Posterior cingulate gyrus (tissue), 11 donors: ENCODE measurements around the gene ZC2HC1B.

Experiments used
- DNase-seq, 10 donors: peaks; one replicate each; pipeline versions ENCODE4 v3.0.0 to v3.0.0-alpha.2; 2020 to 2021; ENCODE audit warnings: mixed read lengths in 3 of 10
- intact Hi-C: fragments of 100-400 bp; cut with DNase I; formaldehyde crosslinking; loops from one replicate; pipeline ENCODE4 v1.15.1; 2023

The ZC2HC1B gene

GRCh38 chr6:143958839-143959399, 94.6 kb downstream of the ZC2HC1B start:
- intact Hi-C loops: no loop called here
- peak in 1 of 10 donors; percentile 67 for DNase-seq

GRCh38 chr6:143959927-143960326, 95.7 kb downstream of the ZC2HC1B start:
- intact Hi-C loops: no loop called here
- no peak for DNase-seq

- intact Hi-C loops: no loop called here
Observed at GRCh38 chr6:143961066-143961465, 96.8 kb downstream of the ZC2HC1B start.

DNA sequence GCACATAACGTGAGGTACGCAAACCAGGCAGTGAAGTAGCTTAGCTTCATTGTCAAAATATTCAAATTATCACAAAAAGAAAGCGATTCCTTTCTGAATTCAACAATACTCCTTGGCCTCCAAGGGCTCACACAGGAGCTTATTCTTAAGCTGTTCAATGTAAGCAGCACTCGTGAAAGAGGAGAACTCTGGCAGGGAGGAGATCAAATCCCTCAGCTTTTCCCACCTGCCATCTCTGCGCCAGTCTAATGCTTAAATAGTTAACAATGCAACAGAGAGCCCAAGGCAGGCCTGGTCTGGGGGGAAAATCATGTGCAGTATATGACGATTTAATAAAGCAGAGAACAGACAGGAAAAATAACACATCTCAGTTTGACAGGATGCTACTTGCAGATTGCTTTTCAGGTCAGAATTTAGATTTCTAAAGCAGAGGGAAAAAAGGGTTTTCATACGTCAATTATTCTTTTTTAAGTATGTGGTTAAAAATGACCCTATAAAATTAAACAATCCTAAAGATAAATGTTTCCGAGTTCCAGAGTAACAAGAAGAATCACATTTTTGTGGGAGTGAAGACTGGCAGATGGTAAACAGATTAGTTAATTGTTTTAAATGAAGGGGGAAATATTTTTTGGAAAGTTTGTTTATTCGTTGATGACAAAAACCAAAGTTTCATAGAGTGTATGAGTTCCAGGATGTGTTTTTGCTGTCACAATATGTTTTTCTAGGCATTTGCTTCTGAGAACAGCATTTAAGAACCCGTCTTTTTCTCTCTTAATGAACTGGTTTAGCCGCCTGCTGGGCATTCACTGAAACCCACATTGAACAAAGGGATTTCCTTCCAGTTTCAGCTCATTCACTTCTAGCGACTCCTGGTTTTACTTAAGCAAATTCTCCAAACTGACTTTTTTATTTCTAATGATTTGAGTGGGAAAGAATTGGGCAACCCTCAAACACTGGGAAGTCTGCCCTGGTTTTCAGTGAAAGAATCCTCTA, 97.9 kb downstream of the ZC2HC1B start:
- intact Hi-C loops: no loop called here
- DNase-seq: no peak

More at GRCh38 chr6:143961066-143961465, 96.8 kb downstream of the ZC2HC1B start:
- no peak for DNase-seq

- DNase-seq: no peak
- intact Hi-C loops: no loop called here
Observed at GRCh38 chr6:143963158-143963919, 99.1 kb downstream of the ZC2HC1B start.

DNA sequence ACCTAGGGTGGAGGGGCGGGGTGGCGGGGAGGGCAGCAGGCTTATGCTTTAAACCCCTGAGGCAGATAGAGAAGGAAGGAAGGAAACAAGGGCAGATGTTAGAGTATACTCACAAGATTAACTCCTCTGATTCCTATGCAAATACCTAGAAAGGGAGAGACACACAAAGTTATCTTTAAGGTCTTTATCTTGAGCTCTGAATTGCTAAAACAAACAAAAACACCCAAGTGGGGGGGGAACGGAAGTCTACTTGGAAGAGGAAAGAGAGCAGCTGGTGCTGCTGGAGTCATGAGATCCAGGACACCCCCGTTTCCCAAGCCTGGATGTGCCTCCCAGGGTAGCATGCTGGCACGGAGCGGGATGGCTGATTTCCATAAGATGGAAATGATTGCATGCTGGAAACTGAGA, 100.4 kb downstream of the ZC2HC1B start:
- intact Hi-C loops: no loop called here
- DNase-seq: no peak

DNA sequence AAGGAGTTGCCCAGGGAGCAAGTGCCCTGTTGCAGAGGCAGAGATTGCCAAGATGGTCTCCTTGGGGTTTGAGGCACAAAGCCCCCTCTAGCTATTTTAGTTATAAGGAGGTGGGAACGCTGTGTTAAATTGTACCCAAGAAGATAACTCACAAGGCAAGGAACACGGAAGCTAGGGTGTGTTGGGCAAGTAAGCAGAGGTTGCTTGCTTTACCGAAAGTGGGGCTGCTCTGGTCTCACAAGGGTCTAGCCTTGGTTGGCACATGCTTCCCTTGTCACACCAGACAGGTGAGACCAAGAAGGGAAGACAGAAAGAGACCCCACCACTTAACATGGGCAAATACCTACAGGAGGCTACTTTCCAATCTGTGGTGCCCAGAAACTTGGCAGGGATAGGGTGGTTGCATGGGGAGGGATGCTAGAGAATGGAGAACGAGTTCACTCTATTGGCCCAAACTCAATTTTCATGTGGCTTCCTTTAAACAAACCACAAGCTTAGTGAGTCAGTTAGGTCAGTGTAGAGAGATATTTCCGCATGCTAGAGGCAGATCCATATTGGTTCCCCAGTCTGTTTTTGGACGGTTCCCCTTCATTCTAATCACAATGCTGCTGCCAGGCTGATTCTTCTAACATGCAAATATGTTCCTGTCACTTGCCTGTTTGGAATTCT, 101.4 kb downstream of the ZC2HC1B start:
- intact Hi-C loops: no loop called here
- DNase-seq: no peak

- DNase-seq: no peak
- intact Hi-C loops: no loop called here
Observed at GRCh38 chr6:143966312-143966711, 102.0 kb downstream of the ZC2HC1B start.

DNA sequence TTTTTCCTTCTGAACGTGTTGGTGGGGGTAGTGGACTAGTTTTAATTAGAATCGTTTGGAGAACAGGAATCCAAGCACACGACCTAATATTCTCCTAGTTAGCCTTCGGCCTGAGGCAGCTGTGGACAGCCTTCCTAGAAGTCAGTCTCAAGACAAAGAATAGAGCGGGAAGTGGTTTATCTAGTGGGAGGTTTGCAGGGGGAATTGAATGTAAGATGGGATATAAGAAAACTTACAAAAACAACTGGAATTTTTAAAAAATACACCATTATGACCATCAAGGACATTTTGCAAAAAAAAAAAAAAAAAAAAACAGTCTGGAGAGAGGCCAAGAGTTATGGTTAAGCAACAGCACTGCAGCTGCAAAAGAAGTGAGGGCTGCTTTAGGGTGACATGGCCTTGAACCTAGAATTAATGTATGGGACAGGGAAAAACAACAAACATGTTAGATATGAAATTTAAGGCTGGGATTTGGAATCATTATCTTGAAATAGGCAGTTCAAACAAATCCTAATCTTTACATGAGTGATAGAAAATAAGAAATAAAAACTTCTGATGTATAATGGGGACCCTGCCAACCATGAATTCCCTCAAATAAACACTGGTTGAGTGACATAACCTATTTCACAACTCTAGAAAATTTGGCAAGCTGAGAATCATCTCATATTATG, 103.6 kb downstream of the ZC2HC1B start:
- intact Hi-C loops: no loop called here

GRCh38 chr6:143969077-143969476, 104.8 kb downstream of the ZC2HC1B start:
- intact Hi-C loops: no loop called here
- DNase-seq: no peak

More for the DNA sequence above, 103.6 kb downstream of the ZC2HC1B start:
- DNase-seq: no peak

GRCh38 chr6:143970456-143971218, 106.4 kb downstream of the ZC2HC1B start:
- no peak for DNase-seq
- intact Hi-C loops: no loop called here

DNA sequence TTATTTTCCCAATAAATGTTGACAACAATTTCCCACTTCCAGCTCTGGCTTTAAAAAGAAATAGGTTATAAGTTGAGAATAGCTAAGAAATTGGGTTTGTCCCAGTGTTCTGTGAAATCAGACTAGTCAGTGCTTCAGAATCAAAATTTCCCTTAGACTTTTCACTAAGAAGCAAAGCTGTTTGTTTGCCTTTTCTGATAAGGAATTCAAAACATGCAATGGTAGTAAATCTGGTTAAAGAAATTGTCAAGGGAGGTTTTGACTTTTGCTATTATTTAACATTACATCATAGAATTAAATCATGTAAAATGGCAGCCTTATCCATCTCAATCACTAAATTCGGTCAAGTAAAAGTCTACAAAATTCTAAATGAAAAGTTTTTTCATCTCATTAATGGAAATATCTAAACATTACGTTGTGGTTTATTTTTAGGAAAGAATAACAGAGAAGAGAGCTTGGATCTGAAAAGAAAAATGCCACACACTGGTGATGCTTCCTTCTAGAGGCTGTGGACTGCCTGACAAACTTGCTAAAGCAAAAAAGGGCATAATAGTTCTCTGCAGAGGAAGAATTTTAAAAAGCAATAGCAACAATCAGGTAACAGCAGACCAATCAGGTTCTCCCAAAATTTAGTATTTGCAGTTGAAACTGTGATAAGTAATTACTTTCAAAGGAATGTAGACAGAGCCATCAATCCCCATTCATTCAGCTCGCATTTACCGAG, 107.4 kb downstream of the ZC2HC1B start:
- intact Hi-C loops: no loop called here
- no peak for DNase-seq

- DNase-seq: no peak
- intact Hi-C loops: no loop called here
Observed at GRCh38 chr6:143973097-143973966, 109.1 kb downstream of the ZC2HC1B start.

DNA sequence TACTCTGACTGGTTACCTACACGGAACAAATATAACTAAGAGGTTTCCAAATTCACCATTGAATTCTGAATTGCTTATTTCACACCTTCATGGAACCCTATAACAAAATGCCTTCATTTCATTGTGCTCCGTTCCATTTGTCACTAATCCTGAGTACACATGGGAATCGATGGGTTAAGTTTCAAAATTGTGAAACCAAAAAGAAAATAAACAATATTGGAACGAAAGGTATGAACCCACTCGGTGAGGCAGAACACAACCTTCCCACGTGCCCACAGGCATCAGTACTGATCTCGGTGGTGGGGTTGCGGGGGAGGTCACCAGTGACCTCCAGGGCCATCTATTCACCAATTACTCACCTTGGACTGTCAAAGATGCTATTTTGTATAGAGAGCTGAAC, 109.8 kb downstream of the ZC2HC1B start:
- DNase-seq: no peak
- intact Hi-C loops: no loop called here

- DNase-seq: no peak
- intact Hi-C loops: no loop called here
Observed at GRCh38 chr6:143976806-143977349, 112.6 kb downstream of the ZC2HC1B start.

- DNase-seq: no peak
- intact Hi-C loops: no loop called here
Observed at GRCh38 chr6:143980921-143981320, 116.6 kb downstream of the ZC2HC1B start.

DNA sequence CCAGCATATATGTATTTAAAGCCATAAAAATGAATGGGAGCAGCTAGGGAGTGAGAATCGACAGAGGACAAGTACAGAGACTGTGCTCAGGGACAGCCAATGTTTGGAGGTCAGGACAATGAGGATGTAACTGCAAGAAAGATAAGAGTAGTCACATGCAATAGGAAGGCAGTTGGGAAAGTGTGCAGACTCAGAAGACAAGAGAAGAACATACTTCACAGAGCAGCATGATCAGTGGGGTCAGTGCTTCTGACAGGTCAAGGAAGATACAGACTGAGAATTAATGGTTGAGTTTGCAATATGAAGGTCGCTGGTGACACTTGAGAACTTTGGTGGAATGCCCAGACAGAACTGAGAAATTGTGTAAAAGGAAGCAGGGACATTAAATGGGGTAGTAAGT, 118.7 kb downstream of the ZC2HC1B start:
- intact Hi-C loops: no loop called here

More for the DNA sequence above, 118.7 kb downstream of the ZC2HC1B start:
- DNase-seq: no peak
